Measurements from ENCODE around the gene CD109.

DNA sequence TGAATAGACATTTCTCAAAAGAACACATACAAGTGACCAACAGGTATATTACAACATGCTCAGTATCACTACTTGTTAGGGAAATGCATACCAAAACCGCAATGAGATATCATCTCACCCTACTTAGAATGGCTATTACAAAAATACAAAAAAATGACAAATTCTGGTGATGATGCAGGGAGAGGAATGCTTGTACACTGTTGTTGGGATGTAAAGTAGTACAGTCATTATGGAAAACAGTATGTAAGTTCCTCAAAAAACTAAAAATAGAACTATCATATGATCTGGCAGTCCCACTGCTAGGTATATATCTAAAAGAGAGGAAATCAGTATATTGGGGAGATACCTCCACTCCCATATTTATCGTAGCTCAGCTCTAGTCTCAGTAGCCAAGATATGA is 31.3 kb upstream of the CD109 start:
- TF ChIP-seq POLR2A (IDR thresholded peaks at IDR 0.05) (no peak), POLR2AphosphoS5 (IDR thresholded peaks at IDR 0.05) (no peak)
